GM23338 (cell line): ENCODE measurements around the gene RASSF4. TPM values are rescaled to one million over a fixed set of nuclear protein-coding genes. Genes with fewer than 3 reads are reported as not detected.

Source experiments
- ATAC-seq: fragments of 200-7000 bp; cut with Tn5 transposase; 3 replicates; pipeline ENCODE4 v1.9.1; 2020
- DNase-seq: peaks from one replicate; pipeline ENCODE4 v3.0.0-alpha.2; 2015; ENCODE audit warnings: low spot score
- H2AFZ ChIP-seq: fragments of 200-600 bp; sonication (generic); 2 replicates; pipeline ENCODE4 v1.8.0; 2016; ENCODE audit warnings: antibody characterized with exemption, mild to moderate bottlenecking, moderate library complexity
- H3F3A ChIP-seq: fragments of 200-600 bp; sonication (generic); replicated peaks from 2 replicates; pipeline ENCODE4 v1.8.0; 2017; ENCODE audit warnings: antibody characterized with exemption, mixed run types, low read depth
- H3K27ac ChIP-seq: fragments of 200-600 bp; sonication (generic); 2 replicates; pipeline ENCODE4 v1.6.1; 2016; ENCODE audit warnings: low read depth
- H3K27me3 ChIP-seq: fragments of 200-600 bp; sonication (generic); 2 replicates; pipeline ENCODE4 v1.8.0; 2016; ENCODE audit warnings: mild to moderate bottlenecking, mixed run types, moderate library complexity; ENCODE audit not compliant: insufficient read depth
- H3K36me3 ChIP-seq: fragments of 200-600 bp; sonication (generic); 2 replicates; pipeline ENCODE4 v1.8.0; 2016; ENCODE audit warnings: mild to moderate bottlenecking; ENCODE audit not compliant: insufficient read depth
- H3K4me1 ChIP-seq: fragments of 200-600 bp; sonication (generic); 2 replicates; pipeline ENCODE4 v1.8.0; 2016; ENCODE audit warnings: mild to moderate bottlenecking, moderate library complexity; ENCODE audit not compliant: insufficient read depth
- H3K4me2 ChIP-seq: fragments of 200-600 bp; sonication (generic); 2 replicates; pipeline ENCODE4 v1.7.1; 2017; ENCODE audit warnings: mixed run types
- H3K4me3 ChIP-seq: fragments of 200-600 bp; sonication (generic); 2 replicates; pipeline ENCODE4 v1.6.1; 2016; ENCODE audit warnings: mixed run types
- H3K79me2 ChIP-seq: fragments of 200-600 bp; sonication (generic); replicated peaks from 2 replicates; pipeline ENCODE4 v1.8.0; 2017; ENCODE audit warnings: mild to moderate bottlenecking; ENCODE audit not compliant: insufficient read depth
- H3K9me2 ChIP-seq: fragments of 200-600 bp; sonication (generic); 2 replicates; pipeline ENCODE4 v1.8.0; 2017; ENCODE audit not compliant: insufficient read depth
- H4K20me1 ChIP-seq: fragments of 200-600 bp; sonication (generic); replicated peaks from 2 replicates; pipeline ENCODE4 v1.8.0; 2017; ENCODE audit warnings: mild to moderate bottlenecking; ENCODE audit not compliant: insufficient read depth
- H3K27ac Mint-ChIP-seq: 2 replicates; pipeline ENCODE4 v1.8.0; 2020; ENCODE audit warnings: inconsistent platforms, mild to moderate bottlenecking, moderate library complexity, mixed read lengths
- H3K27me3 Mint-ChIP-seq: 3 replicates; pipeline ENCODE4 v1.8.0; 2022; ENCODE audit warnings: low read depth, mild to moderate bottlenecking, moderate library complexity, mixed read lengths, inconsistent platforms; ENCODE audit not compliant: insufficient read depth, poor library complexity
- H3K36me3 Mint-ChIP-seq: 3 replicates; pipeline ENCODE4 v1.8.0; 2021; ENCODE audit warnings: low read depth, mild to moderate bottlenecking, inconsistent platforms, moderate library complexity, mixed read lengths
- H3K4me1 Mint-ChIP-seq: 3 replicates; pipeline ENCODE4 v1.8.0; 2020; ENCODE audit warnings: mild to moderate bottlenecking, inconsistent platforms, mixed read lengths
- H3K4me3 Mint-ChIP-seq: 3 replicates; pipeline ENCODE4 v1.8.0; 2021; ENCODE audit warnings: moderate library complexity, mild to moderate bottlenecking, inconsistent platforms, mixed read lengths
- H3K9me3 Mint-ChIP-seq: 3 replicates; pipeline ENCODE4 v1.8.0; 2020; ENCODE audit warnings: moderate library complexity, mild to moderate bottlenecking, inconsistent platforms, mixed read lengths
- CREB1 ChIP-seq: fragments of 250-450 bp; sonication (Bioruptor Pico); IDR thresholded peaks from 2 replicates; pipeline ENCODE4 v1.5.0; 2020; ENCODE audit warnings: low read depth, mild to moderate bottlenecking, moderate library complexity
- CTCF ChIP-seq, 2 experiments: fragments of 200-600 bp in 1 of 2; sonication (generic) in 1 of 2; conservative IDR thresholded peaks; 2 replicates each; pipeline versions ENCODE4 v1.5.1 to v1.6.1; 2016 to 2017; ENCODE audit warnings: antibody characterized with exemption in 2 of 2, low read depth in 2 of 2, mild to moderate bottlenecking in 2 of 2, moderate library complexity in 1 of 2
- EZH2 ChIP-seq: fragments of 200-600 bp; sonication (generic); IDR thresholded peaks from one replicate; pipeline ENCODE4 v1.8.0; 2017; ENCODE audit warnings: antibody characterized with exemption, mild to moderate bottlenecking, low read depth; ENCODE audit not compliant: unreplicated experiment
- EZH2phosphoT487 ChIP-seq: fragments of 200-600 bp; sonication (generic); IDR thresholded peaks from one replicate; pipeline ENCODE4 v1.8.1; 2018; ENCODE audit warnings: antibody characterized with exemption; ENCODE audit not compliant: unreplicated experiment
- JUNB ChIP-seq: IDR thresholded peaks from one replicate; pipeline ENCODE4 v1.6.1; 2016; ENCODE audit warnings: antibody characterized with exemption; ENCODE audit not compliant: unreplicated experiment
- NANOG ChIP-seq: IDR thresholded peaks from 2 replicates; pipeline ENCODE4 v1.6.1; 2016; ENCODE audit warnings: antibody characterized with exemption, borderline replicate concordance
- POLR2AphosphoS5 ChIP-seq: IDR thresholded peaks from 2 replicates; pipeline ENCODE4 v1.6.1; 2016; ENCODE audit warnings: antibody characterized with exemption, low read depth
- STAT1 ChIP-seq: IDR thresholded peaks from one replicate; pipeline ENCODE4 v1.6.1; 2016; ENCODE audit warnings: antibody characterized with exemption; ENCODE audit not compliant: unreplicated experiment
- ZNF114 ChIP-seq: fragments of 250-450 bp; sonication (Bioruptor Pico); IDR thresholded peaks from 2 replicates; pipeline ENCODE4 v1.5.0; 2020; ENCODE audit warnings: mild to moderate bottlenecking, moderate library complexity
- ZNF331 ChIP-seq: fragments of 250-450 bp; sonication (Bioruptor Pico); IDR thresholded peaks from 2 replicates; pipeline ENCODE4 v1.5.0; 2020; ENCODE audit warnings: low read depth, mild to moderate bottlenecking, moderate library complexity
- ZNF462 ChIP-seq: fragments of 250-450 bp; sonication (Bioruptor Pico); IDR thresholded peaks from 2 replicates; pipeline ENCODE4 v1.5.0; 2020; ENCODE audit warnings: mild to moderate bottlenecking, moderate library complexity
- polyA plus RNA-seq: library from polyadenylated mRNA; unstranded; fragments of >200 nt; fragmentation: Nextera tagmentation; extraction: Ambion mirVana; gene quantifications from 2 replicates; pipeline ENCODE4 v1.2.1, GENCODE V29; 2016
- total RNA-seq: library from RNA; depleted of rRNA; stranded (reverse); fragments of >200 nt; shearing (Covaris generic); gene quantifications from 2 replicates; pipeline ENCODE4 v1.2.3, GENCODE V29; 2014
- TF ChIP-seq, protein P1 (sequence below): IDR thresholded peaks from one replicate; pipeline ENCODE4 v1.6.1; 2018; ENCODE audit warnings: antibody characterized with exemption; ENCODE audit not compliant: unreplicated experiment
- TF ChIP-seq, protein P2 (sequence below): IDR thresholded peaks from 2 replicates; pipeline ENCODE4 v1.6.1; 2016; ENCODE audit warnings: antibody characterized with exemption

Gene RASSF4
- total and polyA plus RNA-seq, 2 experiments from 2014 or later: 12.4 to 13.6 TPM

DNA sequence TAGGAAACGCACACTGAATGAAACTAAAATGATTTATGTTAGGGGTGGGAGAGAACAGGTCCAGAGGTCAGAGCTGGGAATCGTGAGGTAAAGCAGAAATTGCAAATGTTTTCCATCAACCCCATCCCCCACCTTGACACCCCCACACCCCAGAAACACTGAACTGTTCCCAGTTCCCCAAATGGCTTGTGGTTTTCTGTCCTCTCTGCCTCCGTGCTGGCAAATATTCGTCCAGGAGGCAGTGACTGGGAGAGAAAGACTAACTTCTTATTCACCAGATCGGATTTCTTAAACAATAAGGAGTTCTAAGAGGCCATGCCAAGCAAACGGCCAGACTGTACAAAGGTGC is 730 bp upstream of the RASSF4 start:
- TF ChIP-seq ZNF462 (CRISPR knock-in tag): no peak
- no peak for TF ChIP-seq CREB1
- no peak for TF ChIP-seq ZNF331 (CRISPR knock-in tag)
- no peak for TF ChIP-seq STAT1
- TF ChIP-seq POLR2AphosphoS5: no peak
- TF ChIP-seq NANOG: no peak
- TF ChIP-seq, protein P1, sequence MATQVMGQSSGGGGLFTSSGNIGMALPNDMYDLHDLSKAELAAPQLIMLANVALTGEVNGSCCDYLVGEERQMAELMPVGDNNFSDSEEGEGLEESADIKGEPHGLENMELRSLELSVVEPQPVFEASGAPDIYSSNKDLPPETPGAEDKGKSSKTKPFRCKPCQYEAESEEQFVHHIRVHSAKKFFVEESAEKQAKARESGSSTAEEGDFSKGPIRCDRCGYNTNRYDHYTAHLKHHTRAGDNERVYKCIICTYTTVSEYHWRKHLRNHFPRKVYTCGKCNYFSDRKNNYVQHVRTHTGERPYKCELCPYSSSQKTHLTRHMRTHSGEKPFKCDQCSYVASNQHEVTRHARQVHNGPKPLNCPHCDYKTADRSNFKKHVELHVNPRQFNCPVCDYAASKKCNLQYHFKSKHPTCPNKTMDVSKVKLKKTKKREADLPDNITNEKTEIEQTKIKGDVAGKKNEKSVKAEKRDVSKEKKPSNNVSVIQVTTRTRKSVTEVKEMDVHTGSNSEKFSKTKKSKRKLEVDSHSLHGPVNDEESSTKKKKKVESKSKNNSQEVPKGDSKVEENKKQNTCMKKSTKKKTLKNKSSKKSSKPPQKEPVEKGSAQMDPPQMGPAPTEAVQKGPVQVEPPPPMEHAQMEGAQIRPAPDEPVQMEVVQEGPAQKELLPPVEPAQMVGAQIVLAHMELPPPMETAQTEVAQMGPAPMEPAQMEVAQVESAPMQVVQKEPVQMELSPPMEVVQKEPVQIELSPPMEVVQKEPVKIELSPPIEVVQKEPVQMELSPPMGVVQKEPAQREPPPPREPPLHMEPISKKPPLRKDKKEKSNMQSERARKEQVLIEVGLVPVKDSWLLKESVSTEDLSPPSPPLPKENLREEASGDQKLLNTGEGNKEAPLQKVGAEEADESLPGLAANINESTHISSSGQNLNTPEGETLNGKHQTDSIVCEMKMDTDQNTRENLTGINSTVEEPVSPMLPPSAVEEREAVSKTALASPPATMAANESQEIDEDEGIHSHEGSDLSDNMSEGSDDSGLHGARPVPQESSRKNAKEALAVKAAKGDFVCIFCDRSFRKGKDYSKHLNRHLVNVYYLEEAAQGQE: no peak
- TF ChIP-seq, protein P2, sequence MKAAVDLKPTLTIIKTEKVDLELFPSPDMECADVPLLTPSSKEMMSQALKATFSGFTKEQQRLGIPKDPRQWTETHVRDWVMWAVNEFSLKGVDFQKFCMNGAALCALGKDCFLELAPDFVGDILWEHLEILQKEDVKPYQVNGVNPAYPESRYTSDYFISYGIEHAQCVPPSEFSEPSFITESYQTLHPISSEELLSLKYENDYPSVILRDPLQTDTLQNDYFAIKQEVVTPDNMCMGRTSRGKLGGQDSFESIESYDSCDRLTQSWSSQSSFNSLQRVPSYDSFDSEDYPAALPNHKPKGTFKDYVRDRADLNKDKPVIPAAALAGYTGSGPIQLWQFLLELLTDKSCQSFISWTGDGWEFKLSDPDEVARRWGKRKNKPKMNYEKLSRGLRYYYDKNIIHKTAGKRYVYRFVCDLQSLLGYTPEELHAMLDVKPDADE: no peak
- TF ChIP-seq CTCF (conservative IDR thresholded peaks at IDR 0.05; ENCODE audit: low read depth in 2 of 2): no peak
- no peak for TF ChIP-seq EZH2
- no peak for TF ChIP-seq JUNB
- TF ChIP-seq EZH2phosphoT487: no peak
- TF ChIP-seq ZNF114: no peak
- Histone ChIP-seq H3F3A (no peaks in the 10 kb centered on the region), H3K4me1 (peaks cover 45% of the 10 kb centered on the region), H3K36me3 (no peaks in the 10 kb centered on the region), H4K20me1 (no peaks in the 10 kb centered on the region), H3K4me2 (peak overlapping the region; percentile 91), H3K4me3 (peak overlapping the region; percentile 76), H3K9me2 (no peaks in the 10 kb centered on the region), H3K27ac (peak overlapping the region; percentile 65; the same call in 1 of the 2 replicates), H2AFZ (0 out of 2 replicates have a peak overlapping the region, but pooled peaks have one; percentile 61), H3K27me3 (peaks cover 9% of the 10 kb centered on the region), H3K79me2 (no peaks in the 10 kb centered on the region)
- Mint-ChIP-seq H3K4me1 (peaks cover 51% of the 10 kb centered on the region), H3K27ac (peak overlapping the region; percentile 77), H3K4me3 (peak overlapping the region; percentile 81), H3K9me3 (no peaks in the 10 kb centered on the region; the same call in 2 of the 3 replicates), H3K36me3 (peaks cover 8% of the 10 kb centered on the region; the same call in 2 of the 3 replicates), H3K27me3 (peaks cover 28% of the 10 kb centered on the region)
- ATAC-seq (no peak), DNase-seq (no peak)
